Measurements from ENCODE around the gene MYO7B.

The MYO7B gene

DNA sequence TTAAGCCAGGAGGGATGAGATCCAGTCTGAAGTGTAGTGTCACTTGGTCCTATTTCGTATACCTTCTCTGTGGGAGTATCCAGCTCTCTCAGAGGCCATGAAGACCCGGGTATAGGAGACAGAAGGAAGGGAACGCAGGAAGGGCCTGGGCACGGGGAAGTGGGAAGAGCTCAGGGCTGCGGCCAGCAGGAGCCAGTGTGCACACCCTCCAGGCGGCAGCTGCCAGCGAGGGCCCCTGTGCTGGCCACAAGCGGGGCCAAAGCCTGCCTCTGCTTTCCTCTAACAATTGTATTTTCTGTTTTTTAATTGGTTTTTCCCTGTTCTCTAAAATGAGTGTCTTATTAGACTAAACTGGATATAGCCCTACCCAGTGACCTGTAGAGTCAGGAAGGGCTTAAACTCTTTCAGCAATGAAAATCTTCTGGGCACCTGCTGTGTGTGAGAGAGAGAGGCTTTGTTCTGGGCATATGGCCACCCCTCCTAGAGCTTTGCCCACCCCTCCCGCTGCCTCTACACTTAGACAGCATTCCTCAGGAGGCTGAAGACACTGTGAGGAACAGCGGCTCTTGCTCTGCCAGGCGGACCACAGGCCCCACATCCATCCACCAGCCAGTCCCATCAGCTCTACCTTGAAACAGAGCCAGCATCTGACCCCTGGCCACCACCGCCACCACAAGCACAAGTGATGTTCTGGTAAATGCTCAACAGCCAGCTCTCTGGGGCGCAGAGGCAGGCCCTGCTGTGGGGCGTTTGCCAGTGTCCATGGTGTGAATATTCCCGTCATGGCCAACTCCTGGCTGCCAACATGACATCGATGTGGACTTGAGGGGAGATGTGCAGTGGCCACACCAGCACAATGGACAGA lies 120.0 kb downstream of the MYO7B start:
- no peaks in the 10 kb centered on the region for H3K36me3 ChIP-seq (ENCODE audit: control insufficient read depth, insufficient read depth, low read length)
- no peak overlapping the region for H3K4me3 ChIP-seq (ENCODE audit: insufficient read depth, low read depth, low read length)
- 72 to 78% methylated on average over 16 of the region's 16 CpGs for WGBS, 2 experiments
- H3K27ac ChIP-seq (ENCODE audit: insufficient read depth, low read depth, low read length, poor library complexity, severe bottlenecking): no peak overlapping the region
- no peaks in the 10 kb centered on the region for H3K27me3 ChIP-seq (ENCODE audit: control insufficient read depth, insufficient read depth, low read length, poor library complexity, severe bottlenecking)
- peaks cover 15% of the 10 kb centered on the region for H3K4me1 ChIP-seq (ENCODE audit: control insufficient read depth, insufficient read depth, low read length)
- no peaks in the 10 kb centered on the region for H3K9me3 ChIP-seq (ENCODE audit: control insufficient read depth, low read length)

GRCh38 chr2:127656569-127657231 lies 121.2 kb downstream of the MYO7B start:
- Histone ChIP-seq H3K27me3 (ENCODE audit: control insufficient read depth, insufficient read depth, low read length, poor library complexity, severe bottlenecking) (no peaks in the 10 kb centered on the region), H3K4me3 (ENCODE audit: insufficient read depth, low read depth, low read length) (no peak overlapping the region), H3K4me1 (ENCODE audit: control insufficient read depth, insufficient read depth, low read length) (peaks cover 21% of the 10 kb centered on the region), H3K36me3 (ENCODE audit: control insufficient read depth, insufficient read depth, low read length) (no peaks in the 10 kb centered on the region), H3K27ac (ENCODE audit: insufficient read depth, low read depth, low read length, poor library complexity, severe bottlenecking) (no peak overlapping the region), H3K9me3 (ENCODE audit: control insufficient read depth, low read length) (no peaks in the 10 kb centered on the region)
- 95% methylated on average over 15 of the region's 15 CpGs for WGBS, 2 experiments

GRCh38 chr2:127657232-127657595 lies 121.7 kb downstream of the MYO7B start:
- Histone ChIP-seq H3K36me3 (ENCODE audit: control insufficient read depth, insufficient read depth, low read length) (no peaks in the 10 kb centered on the region), H3K27me3 (ENCODE audit: control insufficient read depth, insufficient read depth, low read length, poor library complexity, severe bottlenecking) (no peaks in the 10 kb centered on the region), H3K9me3 (ENCODE audit: control insufficient read depth, low read length) (no peaks in the 10 kb centered on the region), H3K4me3 (ENCODE audit: insufficient read depth, low read depth, low read length) (no peak overlapping the region), H3K27ac (ENCODE audit: insufficient read depth, low read depth, low read length, poor library complexity, severe bottlenecking) (no peak overlapping the region), H3K4me1 (ENCODE audit: control insufficient read depth, insufficient read depth, low read length) (peaks cover 21% of the 10 kb centered on the region)
- 94 to 97% methylated on average over 17 of the region's 17 CpGs for WGBS, 2 experiments

GRCh38 chr2:127658146-127658545 lies 122.7 kb downstream of the MYO7B start:
- Histone ChIP-seq H3K9me3 (ENCODE audit: control insufficient read depth, low read length) (no peaks in the 10 kb centered on the region), H3K4me3 (ENCODE audit: insufficient read depth, low read depth, low read length) (no peak overlapping the region), H3K4me1 (ENCODE audit: control insufficient read depth, insufficient read depth, low read length) (peaks cover 21% of the 10 kb centered on the region), H3K36me3 (ENCODE audit: control insufficient read depth, insufficient read depth, low read length) (no peaks in the 10 kb centered on the region), H3K27me3 (ENCODE audit: control insufficient read depth, insufficient read depth, low read length, poor library complexity, severe bottlenecking) (peaks cover 5% of the 10 kb centered on the region), H3K27ac (ENCODE audit: insufficient read depth, low read depth, low read length, poor library complexity, severe bottlenecking) (no peak overlapping the region)
- WGBS, 2 experiments: 92 to 93% methylated on average over 6 of the region's 6 CpGs

DNA sequence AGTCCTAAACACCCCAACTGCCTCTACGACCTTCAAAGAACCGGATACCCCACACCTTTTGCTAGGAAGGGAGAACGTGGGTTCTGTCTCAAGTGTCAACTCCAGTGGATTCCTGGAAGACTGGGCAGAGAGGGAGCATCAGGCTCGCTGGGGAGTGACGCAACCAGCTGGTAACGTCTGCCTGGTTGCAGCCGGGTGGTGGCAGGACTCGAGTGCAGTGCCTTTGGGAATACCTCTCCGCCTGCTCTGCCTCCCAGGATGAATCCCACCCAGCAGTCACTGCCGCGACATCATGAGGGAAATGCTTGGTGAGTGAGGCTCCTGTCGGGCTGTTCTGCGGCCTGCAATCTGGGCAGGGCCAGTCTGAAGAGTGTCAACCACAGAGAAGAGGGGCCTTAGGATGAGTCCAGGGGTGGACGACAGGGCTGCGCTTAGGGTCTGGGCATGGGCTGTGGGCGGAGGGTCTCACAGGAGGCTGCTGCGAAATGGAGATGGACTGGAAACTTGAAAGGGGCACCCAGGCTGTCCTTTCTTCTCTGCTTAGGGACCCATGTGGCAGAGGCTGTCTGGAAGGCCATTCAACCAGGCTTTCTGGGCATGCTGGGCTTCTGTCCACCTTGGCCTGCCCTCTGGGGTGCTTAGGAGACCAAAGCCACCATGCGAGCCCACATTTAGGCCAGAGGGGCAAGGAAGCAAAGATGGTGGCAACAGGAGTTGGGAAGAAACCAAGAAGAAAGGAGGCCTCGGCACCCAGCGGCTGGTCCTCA lies 123.3 kb downstream of the MYO7B start:
- H3K4me3 ChIP-seq (ENCODE audit: insufficient read depth, low read depth, low read length): no peak overlapping the region
- no peaks in the 10 kb centered on the region for H3K9me3 ChIP-seq (ENCODE audit: control insufficient read depth, low read length)
- H3K4me1 ChIP-seq (ENCODE audit: control insufficient read depth, insufficient read depth, low read length): peaks cover 21% of the 10 kb centered on the region
- WGBS, 2 experiments: 93 to 94% methylated on average over 20 of the region's 20 CpGs
- no peak overlapping the region for H3K27ac ChIP-seq (ENCODE audit: insufficient read depth, low read depth, low read length, poor library complexity, severe bottlenecking)
- no peaks in the 10 kb centered on the region for H3K36me3 ChIP-seq (ENCODE audit: control insufficient read depth, insufficient read depth, low read length)
- H3K27me3 ChIP-seq (ENCODE audit: control insufficient read depth, insufficient read depth, low read length, poor library complexity, severe bottlenecking): peaks cover 12% of the 10 kb centered on the region

GRCh38 chr2:127659408-127660290 lies 124.2 kb downstream of the MYO7B start:
- Histone ChIP-seq H3K27ac (ENCODE audit: insufficient read depth, low read depth, low read length, poor library complexity, severe bottlenecking) (no peak overlapping the region), H3K36me3 (ENCODE audit: control insufficient read depth, insufficient read depth, low read length) (no peaks in the 10 kb centered on the region), H3K27me3 (ENCODE audit: control insufficient read depth, insufficient read depth, low read length, poor library complexity, severe bottlenecking) (peaks cover 20% of the 10 kb centered on the region), H3K4me3 (ENCODE audit: insufficient read depth, low read depth, low read length) (no peak overlapping the region), H3K9me3 (ENCODE audit: control insufficient read depth, low read length) (no peaks in the 10 kb centered on the region), H3K4me1 (ENCODE audit: control insufficient read depth, insufficient read depth, low read length) (peaks cover 23% of the 10 kb centered on the region)
- 90 to 92% methylated on average over 14 of the region's 14 CpGs for WGBS, 2 experiments

DNA sequence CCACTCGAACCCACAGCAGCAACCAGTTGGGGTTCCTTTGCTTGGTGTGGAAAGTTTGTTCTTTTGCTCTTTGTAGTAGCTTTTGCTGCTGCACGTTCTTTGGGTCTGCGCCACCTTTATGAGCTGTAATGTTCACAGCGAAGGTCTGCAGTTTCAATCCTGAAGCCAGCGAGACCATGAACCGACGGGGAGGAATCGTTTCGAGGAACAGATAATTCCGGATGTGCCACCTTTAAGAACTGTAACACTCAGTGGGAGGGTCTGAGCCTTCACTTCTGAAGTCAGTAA lies 124.8 kb downstream of the MYO7B start:
- Histone ChIP-seq H3K36me3 (ENCODE audit: control insufficient read depth, insufficient read depth, low read length) (no peaks in the 10 kb centered on the region), H3K27ac (ENCODE audit: insufficient read depth, low read depth, low read length, poor library complexity, severe bottlenecking) (no peak overlapping the region), H3K4me3 (ENCODE audit: insufficient read depth, low read depth, low read length) (no peak overlapping the region), H3K9me3 (ENCODE audit: control insufficient read depth, low read length) (no peaks in the 10 kb centered on the region), H3K27me3 (ENCODE audit: control insufficient read depth, insufficient read depth, low read length, poor library complexity, severe bottlenecking) (peaks cover 26% of the 10 kb centered on the region), H3K4me1 (ENCODE audit: control insufficient read depth, insufficient read depth, low read length) (peaks cover 17% of the 10 kb centered on the region)
- 95 to 98% methylated on average over 10 of the region's 10 CpGs for WGBS, 2 experiments

GRCh38 chr2:127661072-127661649 lies 125.7 kb downstream of the MYO7B start:
- H3K36me3 ChIP-seq (ENCODE audit: control insufficient read depth, insufficient read depth, low read length): no peaks in the 10 kb centered on the region
- no peak overlapping the region for H3K4me3 ChIP-seq (ENCODE audit: insufficient read depth, low read depth, low read length)
- no peak overlapping the region for H3K27ac ChIP-seq (ENCODE audit: insufficient read depth, low read depth, low read length, poor library complexity, severe bottlenecking)
- H3K4me1 ChIP-seq (ENCODE audit: control insufficient read depth, insufficient read depth, low read length): peaks cover 9% of the 10 kb centered on the region
- H3K9me3 ChIP-seq (ENCODE audit: control insufficient read depth, low read length): no peaks in the 10 kb centered on the region
- 93% methylated on average over 14 of the region's 14 CpGs for WGBS, 2 experiments
- peaks cover 35% of the 10 kb centered on the region for H3K27me3 ChIP-seq (ENCODE audit: control insufficient read depth, insufficient read depth, low read length, poor library complexity, severe bottlenecking)

GRCh38 chr2:127661949-127662510 lies 126.5 kb downstream of the MYO7B start:
- Histone ChIP-seq H3K4me1 (ENCODE audit: control insufficient read depth, insufficient read depth, low read length) (peaks cover 9% of the 10 kb centered on the region), H3K36me3 (ENCODE audit: control insufficient read depth, insufficient read depth, low read length) (no peaks in the 10 kb centered on the region), H3K27ac (ENCODE audit: insufficient read depth, low read depth, low read length, poor library complexity, severe bottlenecking) (no peak overlapping the region), H3K4me3 (ENCODE audit: insufficient read depth, low read depth, low read length) (no peak overlapping the region), H3K9me3 (ENCODE audit: control insufficient read depth, low read length) (no peaks in the 10 kb centered on the region), H3K27me3 (ENCODE audit: control insufficient read depth, insufficient read depth, low read length, poor library complexity, severe bottlenecking) (peaks cover 36% of the 10 kb centered on the region)
- WGBS, 2 experiments: 86 to 87% methylated on average over 9 of the region's 9 CpGs
